ENCODE measurements around the gene SBDS. TPM values are rescaled to one million over a fixed set of nuclear protein-coding genes. Genes with fewer than 3 reads are reported as not detected.

SBDS gene
- total and polyA plus RNA-seq, 2 donors (not counting 1 experiment from before 2014, with no cell fraction given) = 39.1 to 170 TPM

- Histone ChIP-seq H3K4me2 (replicated peaks; ENCODE audit: low read depth, low read length, poor library complexity, severe bottlenecking) (no peak overlapping the region), H3K27ac (ENCODE audit: low read length in 2 of 2) (no peak overlapping the region), H3K9me3 (ENCODE audit: control extremely low read depth in 1 of 3, control insufficient read depth in 2 of 3, insufficient read depth in 1 of 3, low read length in 2 of 3) (no peaks in the 10 kb centered on the region), H3K79me2 (ENCODE audit: control insufficient read depth, insufficient read depth, low read length) (no peaks in the 10 kb centered on the region), H3K9ac (ENCODE audit: low read length) (no peak overlapping the region), H2AFZ (ENCODE audit: insufficient read depth, low read depth, low read length, poor library complexity, severe bottlenecking) (no peak overlapping the region), H3K27me3 (replicated peaks in 1 of 4; ENCODE audit: control extremely low read depth in 1 of 4, control insufficient read depth in 3 of 4, insufficient read depth in 4 of 4, low read length in 3 of 4) (no peaks in the 10 kb centered on the region), H3K36me3 (replicated peaks in 1 of 2; ENCODE audit: control extremely low read depth in 1 of 2, control insufficient read depth in 1 of 2, extremely low read depth in 1 of 2, insufficient read depth in 2 of 2, low read length in 1 of 2) (peaks cover 0 to 35% of the 10 kb centered on the region in 2 experiments), H3K4me1 (ENCODE audit: control insufficient read depth in 2 of 2, insufficient read depth in 2 of 2, low read length in 2 of 2) (no peaks in the 10 kb centered on the region), H3K4me3 (ENCODE audit: control extremely low read depth in 1 of 5, extremely low read depth in 1 of 5, insufficient read depth in 1 of 5, low read depth in 2 of 5, low read length in 4 of 5) (no peak overlapping the region), H4K20me1 (ENCODE audit: control insufficient read depth, insufficient read depth, low read length, poor library complexity, severe bottlenecking) (no peaks in the 10 kb centered on the region)
- POLR2A ChIA-PET = no interaction called here
- Mint-ChIP-seq H3K27me3 (no peaks in the 10 kb centered on the region), H3K4me1 (no peaks in the 10 kb centered on the region), H3K27ac (no peak overlapping the region), H3K4me3 (no peak overlapping the region), H3K9me3 (ENCODE audit: insufficient read depth) (no peaks in the 10 kb centered on the region)
- TF ChIP-seq EZH2 (IDR thresholded peaks at IDR 0.05; ENCODE audit: borderline replicate concordance, insufficient read depth, low read depth, low read length, poor library complexity, severe bottlenecking) = no peak
- TF ChIP-seq, protein P1, sequence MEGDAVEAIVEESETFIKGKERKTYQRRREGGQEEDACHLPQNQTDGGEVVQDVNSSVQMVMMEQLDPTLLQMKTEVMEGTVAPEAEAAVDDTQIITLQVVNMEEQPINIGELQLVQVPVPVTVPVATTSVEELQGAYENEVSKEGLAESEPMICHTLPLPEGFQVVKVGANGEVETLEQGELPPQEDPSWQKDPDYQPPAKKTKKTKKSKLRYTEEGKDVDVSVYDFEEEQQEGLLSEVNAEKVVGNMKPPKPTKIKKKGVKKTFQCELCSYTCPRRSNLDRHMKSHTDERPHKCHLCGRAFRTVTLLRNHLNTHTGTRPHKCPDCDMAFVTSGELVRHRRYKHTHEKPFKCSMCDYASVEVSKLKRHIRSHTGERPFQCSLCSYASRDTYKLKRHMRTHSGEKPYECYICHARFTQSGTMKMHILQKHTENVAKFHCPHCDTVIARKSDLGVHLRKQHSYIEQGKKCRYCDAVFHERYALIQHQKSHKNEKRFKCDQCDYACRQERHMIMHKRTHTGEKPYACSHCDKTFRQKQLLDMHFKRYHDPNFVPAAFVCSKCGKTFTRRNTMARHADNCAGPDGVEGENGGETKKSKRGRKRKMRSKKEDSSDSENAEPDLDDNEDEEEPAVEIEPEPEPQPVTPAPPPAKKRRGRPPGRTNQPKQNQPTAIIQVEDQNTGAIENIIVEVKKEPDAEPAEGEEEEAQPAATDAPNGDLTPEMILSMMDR (IDR thresholded peaks at IDR 0.05) = no peak
- 100% methylated on average over 5 of the region's 5 CpGs for WGBS (ENCODE audit: insufficient coverage)
- no peak for DNase-seq
- ATAC-seq (ENCODE audit: low read depth) = no peak
- intact Hi-C loops (cut with micrococcal nuclease) = no loop called here
- CTCF ChIA-PET = no interaction called here
Measured at GRCh38 chr7:66961096-66961495, 34.3 kb downstream of the SBDS start.

GRCh38 chr7:66960192-66960591, 35.2 kb downstream of the SBDS start:
- no peaks in the 10 kb centered on the region for H3K9me3 ChIP-seq (ENCODE audit: control extremely low read depth in 1 of 3, control insufficient read depth in 2 of 3, insufficient read depth in 1 of 3, low read length in 2 of 3)
- DNase-seq (no peak), ATAC-seq (ENCODE audit: low read depth) (no peak)
- ChIA-PET CTCF (interaction anchor here (0.6 kb wide), 1 partner anchor 349 kb away, joined by 4 read pairs; no protein-coding TSS in a partner anchor), POLR2A (no interaction called here)
- no peaks in the 10 kb centered on the region for H3K27me3 ChIP-seq (replicated peaks in 1 of 4; ENCODE audit: control extremely low read depth in 1 of 4, control insufficient read depth in 3 of 4, insufficient read depth in 4 of 4, low read length in 3 of 4)
- intact Hi-C loops (cut with micrococcal nuclease) = no loop called here
- no peaks in the 10 kb centered on the region for H3K4me1 ChIP-seq (ENCODE audit: control insufficient read depth in 2 of 2, insufficient read depth in 2 of 2, low read length in 2 of 2)
- WGBS (ENCODE audit: insufficient coverage) = 100% methylated on average over 4 of the region's 4 CpGs
- Mint-ChIP-seq H3K9me3 (ENCODE audit: insufficient read depth) (no peaks in the 10 kb centered on the region), H3K4me1 (no peaks in the 10 kb centered on the region), H3K27me3 (no peaks in the 10 kb centered on the region), H3K27ac (no peak overlapping the region), H3K4me3 (no peak overlapping the region)
- H4K20me1 ChIP-seq (ENCODE audit: control insufficient read depth, insufficient read depth, low read length, poor library complexity, severe bottlenecking) = no peaks in the 10 kb centered on the region
- TF ChIP-seq, protein P1 (IDR thresholded peaks at IDR 0.05) = no peak
- no peak for TF ChIP-seq EZH2 (IDR thresholded peaks at IDR 0.05; ENCODE audit: borderline replicate concordance, insufficient read depth, low read depth, low read length, poor library complexity, severe bottlenecking)
- H3K4me3 ChIP-seq (ENCODE audit: control extremely low read depth in 1 of 5, extremely low read depth in 1 of 5, insufficient read depth in 1 of 5, low read depth in 2 of 5, low read length in 4 of 5) = no peak overlapping the region
- no peaks in the 10 kb centered on the region for H3K79me2 ChIP-seq (ENCODE audit: control insufficient read depth, insufficient read depth, low read length)
- H3K9ac ChIP-seq (ENCODE audit: low read length) = no peak overlapping the region
- H3K27ac ChIP-seq (ENCODE audit: low read length in 2 of 2) = no peak overlapping the region
- peaks cover 0 to 44% of the 10 kb centered on the region in 2 experiments for H3K36me3 ChIP-seq (replicated peaks in 1 of 2; ENCODE audit: control extremely low read depth in 1 of 2, control insufficient read depth in 1 of 2, extremely low read depth in 1 of 2, insufficient read depth in 2 of 2, low read length in 1 of 2)
- no peak overlapping the region for H3K4me2 ChIP-seq (replicated peaks; ENCODE audit: low read depth, low read length, poor library complexity, severe bottlenecking)
- H2AFZ ChIP-seq (ENCODE audit: insufficient read depth, low read depth, low read length, poor library complexity, severe bottlenecking) = no peak overlapping the region
